GM19240 (cell line): Measurements from ENCODE around the gene RNF39.
"Not testable (repeated sequence)": the region's sequence is repeated elsewhere in the genome, so short reads cannot be mapped to it uniquely, and the experiment has no call there.

ENCODE experiments used
- DNase-seq: peaks from one replicate; pipeline ENCODE4 v3.0.0; 2011; ENCODE audit warnings: low spot score; ENCODE audit not compliant: insufficient read length

Gene RNF39, protein sequence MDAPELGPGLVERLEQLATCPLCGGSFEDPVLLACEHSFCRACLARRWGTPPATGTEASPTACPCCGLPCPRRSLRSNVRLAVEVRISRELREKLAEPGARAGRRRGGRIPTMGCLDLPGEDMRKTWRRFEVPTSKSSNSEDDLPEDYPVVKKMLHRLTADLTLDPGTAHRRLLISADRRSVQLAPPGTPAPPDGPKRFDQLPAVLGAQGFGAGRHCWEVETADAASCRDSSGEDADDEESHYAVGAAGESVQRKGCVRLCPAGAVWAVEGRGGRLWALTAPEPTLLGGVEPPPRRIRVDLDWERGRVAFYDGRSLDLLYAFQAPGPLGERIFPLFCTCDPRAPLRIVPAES

DNA sequence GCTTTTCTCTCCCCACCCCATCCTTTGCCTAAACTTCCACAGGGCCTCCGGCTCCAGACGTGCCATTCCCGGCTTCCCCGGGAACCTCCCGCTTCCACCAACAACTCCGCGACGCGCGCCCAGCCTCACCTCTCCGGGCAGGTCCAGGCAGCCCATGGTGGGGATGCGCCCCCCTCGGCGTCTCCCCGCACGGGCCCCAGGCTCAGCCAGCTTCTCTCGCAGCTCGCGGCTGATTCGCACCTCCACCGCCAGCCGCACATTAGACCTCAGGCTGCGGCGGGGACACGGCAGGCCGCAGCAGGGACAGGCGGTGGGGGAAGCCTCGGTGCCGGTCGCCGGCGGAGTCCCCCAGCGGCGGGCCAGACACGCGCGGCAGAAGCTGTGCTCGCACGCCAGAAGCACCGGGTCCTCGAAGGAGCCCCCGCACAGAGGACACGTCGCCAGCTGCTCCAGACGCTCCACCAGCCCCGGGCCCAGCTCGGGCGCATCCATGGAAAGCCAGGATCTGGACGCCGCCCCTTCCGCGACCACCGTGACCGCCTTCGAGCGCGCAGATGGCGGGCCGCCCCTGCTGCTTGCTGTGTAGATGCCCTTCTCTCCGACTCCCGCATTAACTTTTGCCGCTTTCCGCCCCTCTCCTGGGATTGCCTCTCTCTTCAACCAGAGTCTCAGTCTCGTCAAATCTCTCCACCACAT lies at the start of gene RNF39:
RNF39 (minus strand) TSS at position 676 of the 696 bp plus-strand sequence; CDS start at position 492, 184 bp downstream.
- no peak for DNase-seq

DNA sequence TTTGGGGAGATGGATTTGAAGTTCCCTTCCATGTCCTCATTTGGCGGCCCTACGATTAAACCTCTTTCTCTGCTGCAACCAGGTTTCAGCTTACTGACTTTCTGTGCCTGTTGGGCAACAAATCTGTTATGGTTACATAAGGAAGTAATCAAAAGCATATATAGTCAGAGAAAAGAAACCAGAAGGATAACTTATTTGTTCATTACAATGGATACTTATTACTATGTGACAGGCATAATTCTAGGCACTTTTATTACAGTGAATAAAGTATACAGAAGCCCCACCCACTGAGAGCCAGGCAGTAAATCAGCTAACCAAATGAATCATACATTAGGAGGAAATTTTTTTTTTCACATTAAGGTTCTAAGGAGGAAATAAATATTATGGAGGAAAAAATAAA lies 46.9 kb upstream of the RNF39 start:
- DNase-seq, result no peak

DNA sequence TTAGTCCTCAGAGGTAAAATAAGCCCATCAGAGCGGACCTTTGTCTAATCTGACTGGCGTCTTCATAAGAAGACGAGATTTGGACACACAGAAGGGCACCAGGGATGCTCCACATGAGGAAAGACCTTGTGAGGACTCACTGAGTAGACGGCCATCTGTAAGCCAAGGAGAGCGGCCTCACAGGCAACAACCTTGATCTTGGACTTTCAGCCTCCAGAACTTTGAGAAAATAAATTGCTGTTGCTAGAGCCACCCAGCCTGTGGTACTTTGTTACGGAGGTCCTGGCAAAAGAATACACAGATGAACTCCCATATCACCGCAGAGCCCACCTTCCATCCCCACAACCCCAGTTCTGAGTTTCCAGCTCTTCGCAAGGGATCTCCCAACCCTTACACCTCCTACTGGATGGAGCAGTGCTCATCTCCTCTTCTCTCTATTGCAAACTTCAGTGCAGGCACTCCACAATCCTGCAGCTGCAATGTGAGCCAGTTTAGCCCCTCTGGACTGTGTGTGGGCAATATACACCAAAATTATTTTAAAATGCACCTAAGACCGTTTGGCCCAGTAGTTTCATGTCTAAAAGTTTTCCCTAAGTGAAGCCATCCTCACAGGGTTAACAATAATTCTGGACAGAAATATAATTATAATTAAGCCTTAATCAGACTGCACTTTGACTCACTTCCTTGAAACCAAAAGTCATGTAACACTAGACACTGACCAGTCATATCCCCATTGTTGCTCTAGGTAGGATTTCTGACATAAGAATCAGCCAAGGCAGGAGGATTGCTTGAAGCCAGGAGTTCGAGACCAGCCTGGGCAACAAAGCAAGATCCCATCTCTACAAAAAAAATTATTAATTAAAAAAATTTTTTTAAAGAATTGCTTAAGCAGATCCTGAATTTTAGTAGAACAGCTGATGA lies 46.1 kb upstream of the RNF39 start:
- DNase-seq, result no peak

DNA sequence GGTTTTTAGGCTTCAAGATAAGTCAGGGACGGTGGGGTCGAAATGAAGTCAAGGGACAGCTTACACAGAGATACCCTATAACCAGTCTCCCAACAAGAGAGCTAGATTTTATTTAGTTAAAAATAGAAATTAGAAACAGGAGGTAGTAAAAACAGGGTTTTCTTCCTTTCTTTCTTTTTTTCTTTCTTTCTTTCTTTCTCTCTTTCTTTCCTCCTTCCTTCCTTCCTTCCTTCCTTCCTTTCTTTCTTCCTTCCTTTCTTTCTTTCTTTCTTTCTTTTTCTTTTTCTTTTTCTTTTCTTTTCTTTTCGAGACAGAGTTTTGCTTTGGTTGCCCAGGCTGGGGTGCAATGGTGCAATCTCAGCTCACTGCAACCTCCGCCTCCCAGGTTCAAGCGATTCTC lies 43.1 kb upstream of the RNF39 start:
- not testable (repeated sequence) for DNase-seq

DNA sequence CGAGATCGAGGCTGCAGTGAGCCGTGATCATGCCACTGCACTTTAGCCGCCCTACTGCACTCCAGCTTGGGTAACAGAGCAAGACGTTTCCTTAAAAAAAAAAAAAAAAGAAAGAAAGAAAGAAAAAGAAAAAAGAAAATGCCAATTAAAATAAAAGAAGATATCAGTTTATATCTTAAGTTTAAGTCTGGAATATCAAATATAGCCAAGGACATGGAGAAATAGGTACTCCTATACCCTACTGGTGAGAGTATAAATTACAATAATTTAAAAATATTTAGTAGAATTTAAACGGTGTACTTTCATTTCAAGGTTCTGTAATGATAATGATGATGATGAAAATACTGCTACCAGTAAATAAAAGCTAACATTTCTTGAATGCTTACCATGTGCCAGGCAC lies 41.2 kb upstream of the RNF39 start:
- no peak for DNase-seq

DNA sequence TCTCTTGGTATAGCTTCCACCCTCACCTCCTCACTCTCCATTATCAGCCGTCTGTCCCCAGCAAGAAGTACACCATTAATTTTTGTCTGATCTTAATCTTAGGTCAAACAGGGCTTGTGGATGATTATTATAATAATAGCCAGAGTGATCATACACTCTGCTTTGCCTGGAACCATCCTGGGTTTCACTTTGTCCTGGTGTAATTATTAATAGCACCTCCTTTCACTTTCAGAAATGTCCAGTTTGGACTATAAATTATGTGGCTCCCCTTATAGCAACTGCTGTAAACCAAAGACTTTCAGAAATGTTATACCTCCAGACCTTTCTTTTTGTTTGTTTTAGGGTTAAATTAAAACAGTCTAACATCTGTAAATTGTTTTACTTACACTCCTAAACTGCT lies 38.3 kb upstream of the RNF39 start:
- no peak for DNase-seq

DNA sequence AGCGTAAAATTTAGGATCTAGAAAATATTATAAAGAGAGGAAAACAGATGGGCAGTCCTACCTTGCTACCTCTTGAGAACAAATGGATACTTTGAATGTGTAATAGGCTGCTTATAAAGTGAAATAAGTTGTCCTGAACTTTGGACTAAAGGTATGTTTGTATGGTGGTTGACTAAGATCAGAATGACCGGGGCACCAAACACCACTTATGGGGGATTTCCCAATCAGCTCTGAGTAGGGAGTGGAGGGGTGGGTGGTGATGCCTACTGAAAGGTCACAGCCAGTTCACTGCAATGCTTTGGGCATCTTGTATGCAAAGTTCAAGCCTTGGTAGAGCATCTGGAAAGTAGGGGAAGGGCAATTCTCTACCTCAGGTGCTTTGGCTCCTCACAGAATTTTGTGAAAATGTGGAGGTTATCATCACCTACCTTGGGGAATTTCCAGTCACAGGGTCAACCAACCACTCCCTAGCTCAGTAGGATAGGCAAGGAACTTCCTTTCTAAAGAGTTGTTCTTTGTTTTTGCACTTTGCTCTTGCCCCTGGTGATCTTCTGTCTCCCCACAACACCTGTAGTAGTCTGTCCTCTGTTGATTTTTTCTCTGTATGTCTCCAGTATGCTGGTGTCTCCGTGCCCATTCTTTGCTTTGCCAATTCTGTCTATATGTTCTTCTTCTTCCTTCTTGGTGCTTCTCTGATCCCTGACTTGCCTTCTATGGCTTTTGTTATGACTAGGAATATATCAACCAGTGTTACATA lies 37.6 kb upstream of the RNF39 start, which contains the start of gene TRIM31:
TRIM31 (minus strand) TSS at position 88 of the 757 bp plus-strand sequence. CDS start 285 bp downstream, outside the sequence.
- DNase-seq, result no peak

DNA sequence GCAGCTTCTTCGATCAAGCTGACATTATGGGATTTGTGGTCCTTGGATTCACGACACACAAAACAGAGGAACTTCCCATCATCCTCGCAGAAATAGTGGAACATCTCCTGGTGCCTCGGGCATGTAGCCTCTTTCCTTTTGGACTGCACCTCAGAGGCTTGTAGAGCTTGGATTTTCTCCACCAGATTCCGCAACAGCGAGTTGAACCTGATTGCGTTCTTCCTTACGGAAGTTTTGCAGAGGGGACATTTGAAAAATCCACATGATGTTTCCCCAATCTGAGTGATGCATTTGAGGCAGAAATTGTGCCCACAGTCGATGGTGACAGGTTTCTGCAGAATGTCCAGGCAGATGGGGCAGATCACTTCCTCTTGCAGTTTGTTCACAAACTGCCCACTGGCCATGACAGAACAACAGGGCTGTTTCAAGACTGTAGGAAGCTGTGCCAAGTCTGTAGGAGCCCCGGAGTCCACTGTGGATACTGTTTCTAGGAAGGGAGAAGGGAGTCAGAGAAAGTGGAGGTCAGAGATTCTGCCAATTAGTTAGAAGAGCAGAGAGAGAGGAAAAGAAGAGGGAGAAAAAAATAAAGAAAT lies 36.9 kb upstream of the RNF39 start:
- DNase-seq, result no peak

DNA sequence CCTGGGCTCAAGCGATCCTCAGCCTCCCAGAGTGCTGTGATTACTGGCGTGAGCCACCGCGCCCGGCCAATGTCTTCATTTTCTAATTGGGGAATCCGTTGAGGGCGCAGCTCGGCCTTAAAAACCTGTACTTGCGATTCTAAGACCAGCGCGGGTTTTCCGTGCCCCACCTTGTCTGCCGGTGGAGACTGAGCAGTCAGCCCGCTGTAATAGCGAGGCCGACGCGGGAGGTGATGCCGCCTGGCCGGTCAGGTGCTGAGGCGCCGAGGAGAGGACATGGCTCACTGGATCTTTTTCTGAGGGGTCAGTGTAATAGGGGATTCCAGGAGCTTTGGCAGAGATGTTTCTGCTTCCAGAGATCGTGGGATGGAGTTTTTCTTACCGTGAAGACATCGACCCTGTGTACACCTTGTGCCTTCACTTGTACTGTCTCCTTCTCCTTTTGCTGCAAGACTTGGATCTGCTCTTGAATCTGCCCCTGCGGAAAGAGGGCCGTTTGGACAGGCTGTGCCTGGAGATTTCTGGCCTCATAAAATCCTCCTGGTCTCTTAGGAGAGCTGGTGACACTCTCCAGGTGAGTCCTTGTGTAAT lies 35.8 kb upstream of the RNF39 start:
- no peak for DNase-seq

DNA sequence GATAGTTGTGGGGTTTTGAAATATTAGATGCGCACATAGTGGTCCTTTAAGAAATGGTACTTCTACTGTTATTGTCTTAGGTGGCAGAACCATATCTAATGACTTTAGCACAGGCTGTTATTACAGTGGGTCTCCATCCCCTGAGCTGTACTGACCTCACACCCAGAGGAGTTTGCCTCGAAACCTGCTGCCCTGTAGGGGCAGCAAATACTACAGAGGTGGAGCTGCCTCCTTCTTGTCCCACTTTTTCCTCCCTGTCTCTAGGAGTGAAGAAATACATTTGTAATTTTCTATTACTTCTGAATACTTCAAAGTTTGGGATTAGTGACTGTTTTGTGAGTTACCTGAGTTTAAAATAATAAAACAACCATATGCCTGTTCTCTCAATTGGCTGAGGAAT lies 29.1 kb upstream of the RNF39 start:
- no peak for DNase-seq

DNA sequence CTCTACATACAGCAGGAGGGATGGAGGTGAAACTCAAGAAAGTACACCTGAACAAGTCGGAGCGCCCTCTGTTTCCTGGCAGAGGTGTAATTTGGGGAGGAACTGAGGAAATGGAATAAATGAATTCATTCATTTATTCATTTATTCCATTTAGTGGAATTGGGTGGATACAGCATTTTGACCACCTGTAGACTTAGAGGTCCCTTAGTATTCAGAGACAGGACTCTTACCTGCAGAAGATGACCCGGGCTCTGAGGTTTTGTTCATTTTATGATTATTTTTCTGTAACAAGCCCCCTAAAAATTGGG lies 28.3 kb upstream of the RNF39 start:
- no peak for DNase-seq

DNA sequence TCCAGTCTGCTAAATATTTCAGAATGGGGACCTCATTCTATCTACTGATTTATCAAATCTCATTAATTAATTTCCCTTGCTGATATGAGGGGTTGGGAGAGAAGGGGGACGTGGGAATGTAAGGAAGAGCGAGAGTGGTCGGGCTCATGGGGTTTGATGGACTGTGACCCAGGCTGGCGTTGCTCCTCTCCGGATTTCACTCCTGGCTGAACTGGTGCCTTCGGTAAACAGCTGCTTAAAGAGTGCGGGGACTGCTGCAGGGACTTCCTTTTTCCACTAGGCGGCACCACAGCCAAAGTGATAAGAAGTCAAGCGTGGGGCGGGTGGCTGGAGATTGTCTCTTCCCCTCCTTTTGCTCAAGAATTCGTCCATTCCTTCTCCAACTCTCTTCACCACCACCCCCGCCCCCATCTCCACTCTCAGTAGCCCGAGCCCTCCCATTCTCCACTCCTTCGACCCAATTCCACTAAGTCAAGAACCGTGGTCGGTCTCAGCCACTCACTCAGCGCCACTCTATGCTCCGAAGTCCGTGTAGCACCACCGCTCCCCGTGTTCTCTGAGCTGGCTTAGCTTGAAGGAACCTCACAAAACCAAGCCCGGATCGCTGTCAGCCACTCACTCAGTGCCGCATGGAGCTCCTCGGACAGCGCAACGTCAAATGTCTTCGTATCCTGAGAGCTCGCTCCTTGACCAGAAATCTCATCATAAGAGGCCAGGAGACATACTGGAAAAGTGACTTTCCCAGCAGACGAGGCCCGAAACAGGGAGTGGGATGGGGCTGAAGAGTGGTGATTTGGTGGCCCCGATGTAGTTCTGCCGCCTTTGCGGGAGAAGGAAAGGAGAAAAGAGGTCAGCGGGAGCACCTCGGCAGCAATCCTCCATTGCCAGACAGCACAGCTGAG lies 27.7 kb upstream of the RNF39 start:
- DNase-seq, result peak; percentile 77

DNA sequence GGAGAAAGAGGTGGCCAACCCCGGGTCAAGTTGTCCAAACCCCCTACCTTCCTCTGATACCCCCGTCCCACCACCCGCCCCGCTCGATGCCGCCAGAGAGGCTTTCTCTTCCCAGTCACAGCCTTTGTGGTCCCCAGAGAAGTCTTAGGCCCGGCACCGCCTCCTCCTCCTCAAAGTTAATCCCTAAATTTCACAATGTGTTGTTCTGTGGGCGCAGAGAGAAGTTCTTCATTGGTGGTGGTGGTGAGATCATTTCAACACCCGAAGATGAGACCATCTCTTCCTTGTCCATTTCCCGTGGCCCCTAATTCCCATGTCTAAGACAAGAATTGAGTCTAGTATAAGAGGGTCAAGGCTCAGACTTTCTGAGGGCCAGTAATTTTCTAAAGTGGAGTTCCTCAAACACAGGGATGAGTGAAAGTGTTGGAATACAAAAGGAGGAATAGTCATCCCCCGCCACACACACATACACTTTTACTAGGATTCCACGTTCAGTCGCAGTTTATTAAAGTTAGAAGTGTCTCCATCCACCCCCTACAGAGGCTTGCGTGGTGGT lies 26.9 kb upstream of the RNF39 start:
- DNase-seq, result no peak

DNA sequence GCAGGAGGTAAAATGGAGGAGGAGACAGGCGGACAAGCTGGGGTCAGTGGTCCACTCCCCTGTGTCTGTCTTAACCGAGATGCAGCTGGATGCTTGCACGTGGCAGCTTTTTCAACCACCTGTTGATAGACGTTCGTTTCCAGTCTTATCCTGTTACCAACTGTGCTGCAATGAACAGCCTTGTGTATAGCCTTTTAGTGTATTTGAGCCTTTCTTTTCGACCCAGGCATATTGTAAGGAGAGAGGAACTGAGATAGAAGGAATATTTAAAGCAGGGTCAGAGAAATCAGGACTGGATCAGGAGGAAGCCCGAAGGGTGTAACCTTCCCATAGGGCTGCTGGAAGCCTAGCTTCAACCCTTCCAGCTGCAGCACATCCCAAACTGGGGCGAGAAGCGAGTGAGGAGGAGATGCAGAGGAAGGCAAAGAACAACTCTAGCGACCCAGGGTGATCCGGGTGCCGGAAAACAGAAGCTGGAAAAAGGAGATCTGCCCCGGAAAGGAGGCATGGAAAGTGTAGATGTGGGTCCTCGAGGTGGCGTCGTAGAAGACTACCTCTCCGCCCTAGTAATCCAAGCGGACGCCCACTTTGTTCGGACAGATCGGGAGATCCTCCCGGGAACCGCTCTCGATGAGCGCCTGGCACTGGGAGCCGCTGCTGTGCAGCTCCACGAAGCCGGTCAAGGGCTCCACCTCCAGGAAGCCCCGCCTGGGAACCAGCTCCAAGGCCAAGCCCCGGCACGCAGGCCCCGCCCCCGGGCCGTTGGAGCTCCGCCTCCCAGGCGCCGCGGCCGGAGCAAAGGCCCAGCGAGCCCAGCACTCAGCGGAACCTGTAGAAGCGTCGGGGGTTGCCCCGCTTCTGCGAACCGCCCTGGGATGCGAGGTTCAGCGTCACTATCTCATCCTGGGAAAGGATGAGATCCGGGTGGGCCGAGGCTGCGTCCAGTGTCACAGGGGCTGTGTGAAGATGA lies 26.2 kb upstream of the RNF39 start:
- DNase-seq, result peak; percentile 67

DNA sequence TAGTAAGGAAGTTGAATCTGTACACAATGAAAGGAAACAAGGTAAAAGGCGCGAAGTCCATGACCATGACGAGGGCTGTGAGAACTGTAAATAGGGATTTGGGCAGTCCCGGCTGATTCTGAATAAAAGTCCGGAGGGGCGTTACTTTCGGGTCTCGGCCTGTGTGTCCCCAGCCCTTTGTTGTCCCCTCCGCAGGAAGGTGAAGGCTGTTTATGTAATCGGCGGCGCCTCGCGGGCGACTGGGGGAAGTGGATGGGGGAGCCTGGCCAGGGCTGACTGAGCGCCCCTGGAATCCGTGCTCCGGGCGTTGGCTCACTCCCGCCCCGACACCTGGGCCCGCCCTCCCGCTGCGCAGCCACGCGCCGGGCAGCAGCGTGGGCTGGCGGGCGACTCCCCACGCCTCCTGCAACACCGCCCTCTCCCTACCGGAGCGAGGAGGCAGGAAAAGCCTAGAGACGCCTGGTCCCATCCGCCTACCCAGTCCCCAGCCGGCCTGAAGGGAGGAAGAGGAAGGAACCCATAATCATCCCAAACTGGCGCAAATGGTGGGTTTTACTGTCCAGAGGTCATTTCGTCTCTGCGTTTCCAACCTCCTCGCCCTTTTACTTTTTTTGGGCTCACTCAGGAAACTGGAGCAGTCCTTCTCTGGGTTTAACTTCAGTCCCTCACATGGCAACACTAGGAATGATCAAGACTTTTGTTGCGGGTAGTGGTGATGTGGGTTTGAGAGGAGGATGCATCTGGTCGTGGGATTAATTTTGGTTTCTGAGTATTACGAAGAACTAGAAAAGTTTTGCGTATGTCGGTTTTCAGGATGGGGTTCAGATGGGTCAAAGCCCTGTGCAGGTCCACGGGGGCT lies 25.2 kb upstream of the RNF39 start:
- DNase-seq, result no peak

DNA sequence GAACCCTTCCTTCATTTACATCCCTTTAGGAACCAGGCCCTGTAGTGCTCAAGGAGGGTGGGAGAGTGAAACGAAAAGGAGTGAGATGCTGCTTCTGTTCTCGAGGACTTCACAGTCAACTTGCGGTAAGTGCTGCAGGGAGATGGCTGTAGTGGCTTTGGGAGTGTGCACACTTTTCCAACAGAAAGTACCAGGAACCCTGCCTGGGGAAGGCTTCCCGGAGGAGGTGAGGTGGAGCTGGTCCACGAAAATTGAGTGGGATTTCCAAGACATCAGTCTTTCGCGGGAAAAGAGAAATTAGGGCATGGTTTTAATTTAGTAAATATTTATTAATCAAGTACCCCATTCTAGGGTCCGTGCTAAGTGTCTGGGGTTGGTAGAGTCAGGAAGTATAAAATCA lies 24.6 kb upstream of the RNF39 start:
- no peak for DNase-seq
